Mucosa of descending colon (tissue), 3 donors: ENCODE measurements around the gene MARCO. TPM values are rescaled to one million over a fixed set of nuclear protein-coding genes. Genes with fewer than 3 reads are reported as not detected.

ENCODE experiments used
- ATAC-seq: fragments of 200-7000 bp; cut with Tn5 transposase; one replicate; pipeline ENCODE4 v1.9.1; 2020; ENCODE audit warnings: mild to moderate bottlenecking, moderate library complexity
- DNase-seq, 3 donors: peaks; one replicate each; pipeline ENCODE4 v3.0.0-alpha.2; 2020
- H3K36me3 ChIP-seq: fragments of 200-600 bp; one replicate; pipeline ENCODE4 v1.8.0; 2021; ENCODE audit warnings: low read depth, mild to moderate bottlenecking
- H3K4me1 ChIP-seq: fragments of 200-600 bp; one replicate; pipeline ENCODE4 v1.8.0; 2021; ENCODE audit warnings: low read depth, mild to moderate bottlenecking
- H3K4me3 ChIP-seq: fragments of 200-600 bp; one replicate; pipeline ENCODE4 v1.8.0; 2021; ENCODE audit warnings: mild to moderate bottlenecking
- H3K9me3 ChIP-seq: fragments of 200-600 bp; one replicate; pipeline ENCODE4 v1.8.0; 2021; ENCODE audit warnings: mild to moderate bottlenecking
- CTCF ChIP-seq: fragments of 200-600 bp; IDR thresholded peaks from one replicate; pipeline ENCODE4 v1.8.0; 2022; ENCODE audit warnings: antibody characterized with exemption, mild to moderate bottlenecking
- intact Hi-C, 2 donors: fragments of 100-400 bp; cut with DNase I in 1 of 2; cut with micrococcal nuclease in 1 of 2; formaldehyde crosslinking; loops; one replicate each; pipeline versions ENCODE4 v1.11.0 to v1.11.1; 2022; cut with DNase I, micrococcal nuclease
- total RNA-seq, 3 donors: library from RNA; stranded (reverse); fragmentation: NEBNext Ultra II Directional in 2 of 3; extraction: Animal tissue kit (Norgen Biotek cat#: 25700) in 2 of 3; gene quantifications; one replicate each; pipeline versions ENCODE4 v1.2.1 to v1.2.4, GENCODE V29; 2021 to 2023
- donor health status: DM: no; HTN: no; CAD: no; lungs with moderate emphysema.
- donor health status: DM: no; HTN: no; CAD: no.
- donor health status: DM: no; HTN: yes; CAD: no.

MARCO gene
- total RNA-seq, 3 donors from 2014 or later: 0.69 to 13.3 (median 10.4) TPM

GRCh38 chr2:118903551-118904479, 38.2 kb upstream of the MARCO start:
- intact Hi-C loops: no loop called here
- TF ChIP-seq CTCF: no peak
- H3K4me3 ChIP-seq: no peak overlapping the region
- H3K4me1 ChIP-seq: peaks cover 9% of the 10 kb centered on the region
- H3K9me3 ChIP-seq: no peaks in the 10 kb centered on the region
- no peak for ATAC-seq
- DNase-seq: no peak
- no peaks in the 10 kb centered on the region for H3K36me3 ChIP-seq

- intact Hi-C loops: no loop called here
- DNase-seq (no peak), ATAC-seq (no peak)
- Histone ChIP-seq H3K4me3 (no peak overlapping the region), H3K36me3 (no peaks in the 10 kb centered on the region), H3K4me1 (peaks cover 9% of the 10 kb centered on the region), H3K9me3 (no peaks in the 10 kb centered on the region)
- TF ChIP-seq CTCF: no peak
These were observed 36.8 kb upstream of the MARCO start for GRCh38 chr2:118905206-118905605.

GRCh38 chr2:118906186-118906585, 35.8 kb upstream of the MARCO start:
- DNase-seq (no peak), ATAC-seq (no peak)
- no peaks in the 10 kb centered on the region for H3K9me3 ChIP-seq
- no peak for TF ChIP-seq CTCF
- H3K36me3 ChIP-seq: no peaks in the 10 kb centered on the region
- no peak overlapping the region for H3K4me3 ChIP-seq
- intact Hi-C loops: no loop called here
- peaks cover 9% of the 10 kb centered on the region for H3K4me1 ChIP-seq

- ATAC-seq (no peak), DNase-seq (no peak)
- Histone ChIP-seq H3K4me1 (peaks cover 3% of the 10 kb centered on the region), H3K9me3 (no peaks in the 10 kb centered on the region), H3K4me3 (no peak overlapping the region), H3K36me3 (no peaks in the 10 kb centered on the region)
- no peak for TF ChIP-seq CTCF
- intact Hi-C loops: no loop called here
These were observed 34.2 kb upstream of the MARCO start for GRCh38 chr2:118907759-118908158.

- no peaks in the 10 kb centered on the region for H3K36me3 ChIP-seq
- H3K9me3 ChIP-seq: no peaks in the 10 kb centered on the region
- ATAC-seq: no peak
- DNase-seq: no peak
- TF ChIP-seq CTCF: no peak
- H3K4me3 ChIP-seq: no peak overlapping the region
- H3K4me1 ChIP-seq: no peaks in the 10 kb centered on the region
- intact Hi-C loops: no loop called here
These were observed 32.8 kb upstream of the MARCO start for GRCh38 chr2:118909191-118909590.
